Tibial nerve (tissue), 4 donors: ENCODE measurements around the gene SPON1. TPM values are rescaled to one million over a fixed set of nuclear protein-coding genes. Genes with fewer than 3 reads are reported as not detected.

Experiments used
- DNase-seq, 2 donors: peaks; one replicate each; pipeline ENCODE4 v3.0.0-alpha.2; 2019; ENCODE audit warnings: low spot score in 2 of 2
- H3K27ac ChIP-seq, 4 donors: fragments of 200-600 bp; sonication (generic) in 3 of 4; one replicate each; pipeline ENCODE4 v1.5.1; 2017 to 2019; ENCODE audit warnings: mild to moderate bottlenecking in 1 of 4
- H3K27me3 ChIP-seq, 2 donors: fragments of 200-600 bp; sonication (generic) in 1 of 2; one replicate each; pipeline versions ENCODE4 v1.5.1 to v1.6.0; 2017 to 2019
- H3K36me3 ChIP-seq, 3 donors: fragments of 200-600 bp; sonication (generic); one replicate each; pipeline ENCODE4 v1.5.1; 2018 to 2019
- H3K4me1 ChIP-seq, 4 donors: fragments of 200-600 bp; sonication (generic) in 3 of 4; one replicate each; pipeline ENCODE4 v1.5.1; 2017 to 2019
- H3K4me3 ChIP-seq, 4 donors: fragments of 200-600 bp; sonication (generic) in 3 of 4; one replicate each; pipeline ENCODE4 v1.5.1; 2017 to 2019; ENCODE audit warnings: mild to moderate bottlenecking in 1 of 4, moderate library complexity in 1 of 4
- H3K9me3 ChIP-seq, 4 donors: fragments of 200-600 bp; sonication (generic) in 3 of 4; one replicate each; pipeline ENCODE4 v1.5.1; 2017 to 2019
- CTCF ChIP-seq, 5 experiments: fragments of 200-600 bp in 3 of 5; fragments of 450-650 bp in 2 of 5; sonication (generic) in 3 of 5; IDR thresholded peaks; one replicate each; pipeline ENCODE4 v1.5.1; 2016 to 2019; ENCODE audit warnings: antibody characterized with exemption in 5 of 5, mild to moderate bottlenecking in 3 of 5, moderate library complexity in 2 of 5
- EP300 ChIP-seq, 2 donors: sonication (generic); formaldehyde crosslinking; IDR thresholded peaks; one replicate each; pipeline ENCODE4 v1.6.1; 2017; ENCODE audit warnings: antibody characterized with exemption in 2 of 2, mild to moderate bottlenecking in 1 of 2
- POLR2A ChIP-seq, 2 donors: fragments of 450-650 bp; IDR thresholded peaks; one replicate each; pipeline ENCODE4 v1.6.1; 2017; ENCODE audit warnings: antibody characterized with exemption in 2 of 2, mild to moderate bottlenecking in 2 of 2, moderate library complexity in 2 of 2
- WGBS, 2 donors: methylation state at CpG; one replicate each; pipeline ENCODE4 v1.1.5; 2018; 5-methylcytosine and 5-hydroxymethylcytosine counted together
- total RNA-seq, 4 donors: library from RNA; depleted of rRNA; stranded (reverse); fragments of >200 nt; gene quantifications; one replicate each; pipeline ENCODE4 v1.1.0, GENCODE V29; 2016

Gene SPON1
- total RNA-seq, 4 donors from 2014 or later = 13.5 to 33.9 (median 30.2) TPM

GRCh38 chr11:14125529-14125928 lies 163.0 kb downstream of the SPON1 start:
- no peaks in the 10 kb centered on the region for H3K36me3 ChIP-seq
- WGBS, 2 donors = 88 to 98% methylated on average over 2 of the region's 2 CpGs

GRCh38 chr11:14127679-14128078 lies 165.2 kb downstream of the SPON1 start:
- WGBS, 2 donors = 82 to 83% methylated on average over 4 of the region's 4 CpGs
- Histone ChIP-seq H3K27ac (no peak overlapping the region), H3K27me3 (no peaks in the 10 kb centered on the region), H3K9me3 (peaks cover 0 to 18% (median 0%) of the 10 kb centered on the region in 4 donors), H3K4me3 (no peak overlapping the region), H3K36me3 (no peaks in the 10 kb centered on the region), H3K4me1 (no peaks in the 10 kb centered on the region)
- no peak for TF ChIP-seq EP300 (IDR thresholded peaks at IDR 0.05)
- no peak for TF ChIP-seq POLR2A (IDR thresholded peaks at IDR 0.05)
- TF ChIP-seq CTCF (IDR thresholded peaks at IDR 0.05) = no peak
- DNase-seq = no peak

More at GRCh38 chr11:14125529-14125928, 163.0 kb downstream of the SPON1 start:
- peaks cover 0 to 24% (median 0%) of the 10 kb centered on the region in 4 donors for H3K9me3 ChIP-seq
- H3K27me3 ChIP-seq = no peaks in the 10 kb centered on the region
- TF ChIP-seq EP300 (IDR thresholded peaks at IDR 0.05) (no peak), POLR2A (IDR thresholded peaks at IDR 0.05) (no peak), CTCF (IDR thresholded peaks at IDR 0.05) (no peak)
- H3K4me1 ChIP-seq = no peaks in the 10 kb centered on the region
- no peak overlapping the region for H3K4me3 ChIP-seq
- H3K27ac ChIP-seq = no peak overlapping the region
- no peak for DNase-seq

- Histone ChIP-seq H3K36me3 (no peaks in the 10 kb centered on the region), H3K9me3 (peaks cover 0 to 14% (median 0%) of the 10 kb centered on the region in 4 donors), H3K4me1 (no peaks in the 10 kb centered on the region), H3K27me3 (no peaks in the 10 kb centered on the region), H3K27ac (no peak overlapping the region), H3K4me3 (no peak overlapping the region)
- 62 to 64% methylated on average over 4 of the region's 4 CpGs for WGBS, 2 donors
- DNase-seq = no peak
- TF ChIP-seq EP300 (IDR thresholded peaks at IDR 0.05) (no peak), POLR2A (IDR thresholded peaks at IDR 0.05) (no peak)
Measured at GRCh38 chr11:14132312-14132711, 169.8 kb downstream of the SPON1 start.

- H3K36me3 ChIP-seq = no peaks in the 10 kb centered on the region
- WGBS, 2 donors = 86 to 89% methylated on average over 4 of the region's 4 CpGs
- TF ChIP-seq EP300 (IDR thresholded peaks at IDR 0.05) = no peak
- no peak for TF ChIP-seq POLR2A (IDR thresholded peaks at IDR 0.05)
Measured at GRCh38 chr11:14133381-14133780, 170.9 kb downstream of the SPON1 start.

GRCh38 chr11:14136561-14136960 lies 174.0 kb downstream of the SPON1 start:
- TF ChIP-seq POLR2A (IDR thresholded peaks at IDR 0.05) = no peak
- TF ChIP-seq EP300 (IDR thresholded peaks at IDR 0.05) = no peak
- no peak for TF ChIP-seq CTCF (IDR thresholded peaks at IDR 0.05)
- WGBS, 2 donors = 33 to 43% methylated on average over 1 of the region's 1 CpG

More at GRCh38 chr11:14133381-14133780, 170.9 kb downstream of the SPON1 start:
- H3K27me3 ChIP-seq = no peaks in the 10 kb centered on the region
- no peak overlapping the region for H3K4me3 ChIP-seq
- H3K27ac ChIP-seq = no peak overlapping the region
- H3K9me3 ChIP-seq = peaks cover 0 to 7% (median 0%) of the 10 kb centered on the region in 4 donors
- H3K4me1 ChIP-seq = no peaks in the 10 kb centered on the region
- DNase-seq = no peak

GRCh38 chr11:14137284-14137683 lies 174.8 kb downstream of the SPON1 start:
- no peak overlapping the region for H3K27ac ChIP-seq
- H3K9me3 ChIP-seq = no peaks in the 10 kb centered on the region
- no peak for DNase-seq
- H3K4me3 ChIP-seq = no peak overlapping the region
- H3K4me1 ChIP-seq = no peaks in the 10 kb centered on the region
- 82 to 86% methylated on average over 4 of the region's 4 CpGs for WGBS, 2 donors
- H3K27me3 ChIP-seq = no peaks in the 10 kb centered on the region
- TF ChIP-seq EP300 (IDR thresholded peaks at IDR 0.05) = no peak
- TF ChIP-seq POLR2A (IDR thresholded peaks at IDR 0.05) = no peak
- no peak for TF ChIP-seq CTCF (IDR thresholded peaks at IDR 0.05)
- H3K36me3 ChIP-seq = no peaks in the 10 kb centered on the region

More at GRCh38 chr11:14136561-14136960, 174.0 kb downstream of the SPON1 start:
- no peaks in the 10 kb centered on the region for H3K36me3 ChIP-seq
- no peak for DNase-seq
- no peaks in the 10 kb centered on the region for H3K27me3 ChIP-seq
- H3K4me3 ChIP-seq = no peak overlapping the region
- no peaks in the 10 kb centered on the region for H3K4me1 ChIP-seq
- no peaks in the 10 kb centered on the region for H3K9me3 ChIP-seq
- H3K27ac ChIP-seq = no peak overlapping the region
